B cell (primary cell): ENCODE results near the gene CPLANE2.

Experiments
- EZH2 ChIP-seq: IDR thresholded peaks from 2 replicates; pipeline ENCODE4 v1.6.1; 2012; ENCODE audit warnings: borderline replicate concordance, low read depth, mild to moderate bottlenecking, moderate library complexity, low read length; ENCODE audit not compliant: insufficient read depth, poor library complexity, severe bottlenecking
- TF ChIP-seq, protein P1 (sequence below): fragments of 200-600 bp; IDR thresholded peaks from one replicate; pipeline ENCODE4 v1.8.0; 2022; ENCODE audit warnings: antibody characterized with exemption, mild to moderate bottlenecking

DNA sequence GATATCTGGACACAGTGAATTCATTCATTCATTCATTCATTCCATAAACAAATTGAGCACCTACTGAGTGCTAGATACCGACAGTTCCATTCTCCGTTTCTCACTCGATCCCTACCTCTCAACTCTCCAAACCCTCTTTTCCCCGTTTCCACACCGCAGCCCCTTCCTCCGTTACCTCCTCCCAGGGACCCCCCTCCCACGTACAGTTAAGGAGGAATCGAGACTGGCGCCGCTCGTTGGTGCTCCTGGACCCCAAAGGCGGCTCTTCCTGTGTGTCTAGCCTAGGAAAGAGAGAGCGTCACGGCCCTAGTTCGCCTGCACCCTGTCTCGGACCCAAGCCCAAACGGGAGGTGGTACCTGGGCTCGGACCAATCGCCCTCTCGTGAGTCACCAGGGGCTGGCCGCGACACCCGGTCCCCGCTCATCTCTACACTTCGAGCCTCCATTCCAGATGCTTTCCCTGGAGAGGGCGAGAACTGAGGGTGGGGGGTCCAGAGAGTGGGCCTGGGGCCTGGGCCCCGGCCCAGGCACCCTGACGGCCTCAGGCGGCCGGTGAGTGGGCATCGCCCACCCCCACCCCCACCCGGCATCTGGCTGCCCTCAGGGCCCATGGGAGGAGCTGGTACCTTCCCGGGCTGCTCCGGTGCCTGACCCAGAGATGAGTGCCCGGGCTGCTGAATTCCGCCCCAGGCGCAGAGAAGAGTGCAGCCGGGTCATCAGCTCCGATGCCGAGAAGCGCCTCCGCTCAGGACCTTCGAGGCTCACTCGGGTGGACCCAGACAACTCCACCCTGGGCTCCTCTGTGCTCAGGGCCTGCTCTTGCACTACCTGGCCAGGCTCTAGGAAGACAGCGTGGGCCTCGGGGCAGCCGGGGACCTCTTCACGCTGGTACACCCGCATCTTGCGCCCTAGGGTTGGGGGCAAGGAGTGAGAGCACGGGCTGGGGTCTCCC is 29.4 kb downstream of the CPLANE2 start:
- TF ChIP-seq, protein P1, sequence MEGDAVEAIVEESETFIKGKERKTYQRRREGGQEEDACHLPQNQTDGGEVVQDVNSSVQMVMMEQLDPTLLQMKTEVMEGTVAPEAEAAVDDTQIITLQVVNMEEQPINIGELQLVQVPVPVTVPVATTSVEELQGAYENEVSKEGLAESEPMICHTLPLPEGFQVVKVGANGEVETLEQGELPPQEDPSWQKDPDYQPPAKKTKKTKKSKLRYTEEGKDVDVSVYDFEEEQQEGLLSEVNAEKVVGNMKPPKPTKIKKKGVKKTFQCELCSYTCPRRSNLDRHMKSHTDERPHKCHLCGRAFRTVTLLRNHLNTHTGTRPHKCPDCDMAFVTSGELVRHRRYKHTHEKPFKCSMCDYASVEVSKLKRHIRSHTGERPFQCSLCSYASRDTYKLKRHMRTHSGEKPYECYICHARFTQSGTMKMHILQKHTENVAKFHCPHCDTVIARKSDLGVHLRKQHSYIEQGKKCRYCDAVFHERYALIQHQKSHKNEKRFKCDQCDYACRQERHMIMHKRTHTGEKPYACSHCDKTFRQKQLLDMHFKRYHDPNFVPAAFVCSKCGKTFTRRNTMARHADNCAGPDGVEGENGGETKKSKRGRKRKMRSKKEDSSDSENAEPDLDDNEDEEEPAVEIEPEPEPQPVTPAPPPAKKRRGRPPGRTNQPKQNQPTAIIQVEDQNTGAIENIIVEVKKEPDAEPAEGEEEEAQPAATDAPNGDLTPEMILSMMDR = no peak
- no peak for TF ChIP-seq EZH2
